ENCODE measurements around the gene AFG1L.
"Not testable (repeated sequence)": the region's sequence is repeated elsewhere in the genome, so short reads cannot be mapped to it uniquely, and the experiment has no call there.

AFG1L gene

DNA sequence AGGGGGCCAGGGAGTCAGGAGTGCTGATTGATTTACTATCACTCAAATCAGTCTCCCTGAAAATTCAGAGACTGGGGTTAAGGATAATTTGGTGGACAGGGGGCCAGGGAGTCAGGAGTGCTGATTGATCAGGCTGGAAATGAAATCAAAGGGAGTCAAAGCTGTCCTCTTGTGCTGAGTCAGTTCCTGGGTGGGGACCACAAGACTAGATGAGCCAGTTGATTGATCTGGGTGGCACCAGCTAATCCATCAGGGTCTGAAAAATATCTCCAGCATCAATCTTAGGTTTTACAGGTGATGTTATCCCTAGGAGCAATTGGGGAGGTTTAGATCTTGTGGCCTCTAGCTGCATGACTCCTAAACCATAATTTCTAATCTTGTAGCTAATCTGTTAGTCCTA, 6.1 kb upstream of the AFG1L start:
- DNase-seq (ENCODE audit: low spot score), result no peak

GRCh38 chr6:108291091-108291490, 3.8 kb upstream of the AFG1L start:
- no peak for DNase-seq (ENCODE audit: low spot score)

DNA sequence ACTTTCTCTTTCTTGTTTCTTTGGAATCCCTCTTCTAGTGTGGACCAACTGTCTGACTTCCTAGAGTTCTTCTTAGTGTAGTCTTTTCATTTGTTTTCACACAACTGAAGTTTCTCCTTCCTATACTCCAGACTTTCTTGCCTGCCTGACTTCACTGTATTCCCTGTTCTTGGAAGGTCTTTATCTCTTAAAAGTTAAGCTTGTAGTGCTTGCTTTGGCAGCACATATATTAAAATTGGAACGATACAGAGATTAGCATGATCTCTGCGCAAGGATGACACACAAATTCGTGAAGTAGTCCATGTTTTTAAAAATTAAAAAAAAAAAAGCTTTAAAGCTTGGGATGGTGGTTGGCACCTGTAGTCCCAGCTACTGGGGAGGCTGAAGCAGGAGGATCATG, 2.3 kb upstream of the AFG1L start:
- not testable (repeated sequence) for DNase-seq (ENCODE audit: low spot score)

DNA sequence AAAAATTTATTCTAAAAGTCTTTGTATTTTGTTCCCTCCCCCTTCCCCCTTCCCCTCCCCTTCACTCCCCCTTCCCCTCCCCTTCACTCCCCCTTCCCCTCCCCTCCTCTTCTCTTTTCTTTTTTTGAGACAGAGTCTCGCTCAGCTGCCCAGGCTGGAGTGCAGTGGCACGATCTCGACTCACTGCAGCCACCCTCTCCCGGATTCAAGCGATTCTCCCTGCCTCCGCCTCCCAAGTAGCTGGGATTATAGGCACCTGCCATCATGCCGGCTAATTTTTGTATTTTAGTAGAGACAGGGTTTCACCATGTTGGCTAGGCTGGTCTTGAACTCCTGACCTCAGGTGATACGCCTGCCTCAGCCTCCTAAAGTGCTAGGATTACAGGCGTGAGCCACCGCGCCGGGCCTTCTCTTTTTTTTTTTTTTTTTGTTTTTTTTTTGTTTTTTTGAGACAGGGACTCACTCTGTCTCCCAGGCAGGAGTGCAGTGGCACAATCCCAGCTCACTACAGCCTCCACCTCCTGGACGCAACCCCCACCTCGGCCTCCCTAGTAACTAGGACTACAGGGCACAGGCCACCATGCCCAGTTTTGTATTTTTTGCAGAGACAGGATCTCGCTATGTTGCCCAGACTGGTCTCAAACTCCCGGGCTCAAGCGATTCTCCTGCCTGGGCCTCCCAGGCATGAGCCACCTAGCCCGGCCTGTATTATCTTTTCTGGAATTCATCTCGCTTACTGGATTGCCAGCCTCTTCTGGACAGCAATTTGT, 1.1 kb upstream of the AFG1L start:
- no peak for DNase-seq (ENCODE audit: low spot score)

GRCh38 chr6:108294297-108294726, 542 bp upstream of the AFG1L start:
- no peak for DNase-seq (ENCODE audit: low spot score)

- DNase-seq (ENCODE audit: low spot score), result no peak
Measured at GRCh38 chr6:108295676-108296075, 822 bp downstream of the AFG1L start.

DNA sequence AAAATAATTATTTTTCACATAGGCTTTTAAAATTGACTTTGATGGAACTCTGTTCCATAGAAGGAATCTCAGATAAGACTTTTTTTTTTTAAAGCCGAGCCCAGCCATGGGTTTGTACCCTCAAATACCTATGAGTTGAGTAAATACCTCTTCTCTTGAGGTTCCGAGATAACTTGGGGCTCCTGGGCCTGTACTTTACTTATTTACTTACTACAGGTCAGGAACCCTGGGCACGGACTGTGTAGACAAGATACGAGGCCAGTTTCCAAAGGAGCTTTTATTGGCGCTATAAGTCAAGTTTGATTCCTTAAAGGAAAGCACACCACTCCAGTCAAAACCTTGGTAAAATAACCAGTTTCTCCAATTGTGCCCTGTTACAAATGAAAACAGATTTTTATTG, 7.5 kb downstream of the AFG1L start:
- DNase-seq (ENCODE audit: low spot score), result no peak

GRCh38 chr6:108304646-108305045, 9.8 kb downstream of the AFG1L start:
- DNase-seq (ENCODE audit: low spot score), result no peak

GRCh38 chr6:108308641-108309040, 13.8 kb downstream of the AFG1L start:
- DNase-seq (ENCODE audit: low spot score), result not testable (repeated sequence)

DNA sequence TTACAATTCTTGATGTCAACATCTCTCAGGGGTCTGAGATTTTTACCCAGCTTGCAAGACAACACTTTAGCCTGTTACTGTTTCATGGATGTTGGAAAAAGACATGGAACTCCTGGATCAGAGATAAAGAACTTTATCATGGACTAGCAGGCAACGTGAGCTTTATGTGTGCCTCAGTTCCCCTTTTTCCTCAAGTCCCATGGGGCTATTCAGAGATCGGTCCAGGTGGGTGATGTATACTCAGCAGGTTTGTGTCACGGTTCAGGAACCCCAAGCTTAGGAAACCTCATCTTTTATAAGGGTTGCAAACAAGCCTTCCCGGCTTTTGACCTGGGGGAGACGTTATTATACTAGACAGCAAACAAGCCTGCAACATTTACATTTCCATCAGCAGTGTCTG, 15.0 kb downstream of the AFG1L start:
- DNase-seq (ENCODE audit: low spot score), result no peak

DNA sequence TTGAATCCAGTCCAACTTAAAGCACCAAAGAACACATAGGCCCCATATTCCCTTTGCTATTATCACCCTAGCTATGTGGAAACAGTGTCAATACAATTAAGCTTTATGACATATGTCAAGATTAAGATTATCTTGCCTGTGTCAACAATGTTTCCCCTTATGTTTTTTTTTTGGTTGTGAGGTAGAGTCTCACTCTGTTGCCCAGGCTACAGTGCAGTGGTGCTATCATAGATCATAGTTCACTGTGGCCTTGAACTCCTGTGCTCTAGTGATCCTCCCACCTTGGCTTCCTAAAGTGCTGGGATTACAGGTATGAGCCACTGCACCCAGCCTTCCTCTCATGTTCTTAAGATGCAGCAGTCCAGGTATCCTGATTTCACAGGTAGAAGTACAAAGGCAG, 17.8 kb downstream of the AFG1L start:
- DNase-seq (ENCODE audit: low spot score), result no peak

DNA sequence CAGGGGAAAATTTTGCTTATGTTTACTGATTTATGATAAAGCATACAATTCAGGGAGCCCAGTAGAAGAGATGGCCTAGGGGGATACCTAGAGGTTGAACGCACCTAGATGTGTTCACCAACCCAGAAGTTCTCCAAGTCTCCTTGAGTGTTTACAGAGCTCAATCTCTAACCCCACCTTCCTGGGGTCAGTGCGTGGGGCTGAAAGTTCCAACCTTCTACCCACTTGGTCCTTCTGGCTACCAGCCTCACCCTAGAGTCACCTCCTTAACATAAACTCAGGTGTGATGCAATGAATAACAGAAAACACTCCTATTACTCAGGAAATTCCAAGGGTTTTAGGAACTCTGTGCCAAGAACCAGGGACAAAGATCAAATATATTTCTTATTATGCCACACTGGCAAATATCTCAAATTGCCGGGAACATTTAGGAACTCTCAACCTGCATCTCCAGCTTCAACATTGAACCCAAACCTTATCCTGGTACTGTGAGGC, 26.4 kb downstream of the AFG1L start:
- no peak for DNase-seq (ENCODE audit: low spot score)

DNA sequence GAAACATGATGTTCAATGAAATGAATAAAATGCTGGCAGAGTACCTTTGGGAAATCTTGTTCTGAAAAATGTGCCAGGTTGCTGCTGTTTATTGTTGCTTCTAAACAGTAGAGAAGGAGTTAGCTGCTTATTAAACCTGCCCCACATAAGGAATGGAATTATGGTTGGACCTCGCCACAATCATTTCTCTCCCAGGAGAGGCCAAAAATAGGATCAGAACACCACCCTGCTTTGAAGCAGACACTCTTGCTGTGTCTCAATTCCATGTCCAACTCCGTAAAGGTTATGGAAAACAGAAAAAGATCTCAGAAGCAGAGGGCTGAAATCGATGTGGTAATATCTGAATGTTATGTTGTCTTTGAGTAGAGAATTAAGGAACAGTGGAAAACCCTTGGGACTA, 27.9 kb downstream of the AFG1L start:
- no peak for DNase-seq (ENCODE audit: low spot score)

GRCh38 chr6:108323710-108324466, 29.0 kb downstream of the AFG1L start:
- no peak for DNase-seq (ENCODE audit: low spot score)

DNA sequence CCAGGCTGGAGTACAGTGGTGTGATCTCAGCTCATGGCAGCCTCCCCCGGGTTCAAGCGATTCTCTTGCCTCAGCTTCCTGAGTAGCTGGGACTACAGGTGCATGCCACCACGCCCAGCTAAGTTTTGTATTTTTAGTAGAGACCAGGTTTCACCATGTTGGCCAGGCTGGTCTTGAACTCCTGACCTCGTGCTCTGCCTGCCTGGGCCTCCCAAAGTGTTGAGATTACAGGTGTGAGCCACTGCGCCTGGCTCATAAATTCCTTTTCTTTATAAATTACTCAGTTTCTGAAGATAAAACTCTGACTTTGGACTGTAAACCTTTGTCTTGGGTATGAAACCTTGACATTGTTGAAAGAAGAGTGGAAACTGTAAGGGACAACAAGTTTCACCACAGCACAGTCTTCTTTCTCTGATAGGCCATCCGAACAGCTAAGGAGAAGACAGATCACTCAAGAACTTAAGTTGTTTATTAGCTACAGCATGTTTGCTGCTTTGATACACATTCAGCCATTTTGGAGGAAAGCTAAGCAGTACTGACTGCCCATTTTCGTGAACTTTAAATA, 35.4 kb downstream of the AFG1L start:
- DNase-seq (ENCODE audit: low spot score), result not testable (repeated sequence)

DNA sequence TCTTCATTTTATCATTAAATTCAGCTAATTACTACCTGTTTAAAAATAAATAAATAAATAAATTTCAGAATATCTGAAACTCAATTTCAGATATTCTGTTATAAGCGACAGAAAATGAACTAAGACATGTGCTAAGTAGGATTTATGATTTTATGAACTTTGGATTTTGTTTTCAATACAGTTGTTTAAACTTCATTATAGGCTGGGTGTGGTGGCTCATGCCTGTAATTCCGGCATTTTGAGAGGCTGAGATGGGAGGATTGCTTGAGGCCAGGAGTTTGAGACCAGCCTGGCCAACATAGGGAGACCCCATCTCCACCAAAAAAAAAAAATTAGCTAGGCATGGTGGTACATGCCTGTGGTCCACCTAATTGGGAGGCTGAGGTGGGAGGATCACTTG, 36.0 kb downstream of the AFG1L start:
- DNase-seq (ENCODE audit: low spot score), result no peak

- DNase-seq (ENCODE audit: low spot score), result no peak
Measured at GRCh38 chr6:108331982-108332381, 37.1 kb downstream of the AFG1L start.

- no peak for DNase-seq (ENCODE audit: low spot score)
Measured at GRCh38 chr6:108336971-108337370, 42.1 kb downstream of the AFG1L start.

DNA sequence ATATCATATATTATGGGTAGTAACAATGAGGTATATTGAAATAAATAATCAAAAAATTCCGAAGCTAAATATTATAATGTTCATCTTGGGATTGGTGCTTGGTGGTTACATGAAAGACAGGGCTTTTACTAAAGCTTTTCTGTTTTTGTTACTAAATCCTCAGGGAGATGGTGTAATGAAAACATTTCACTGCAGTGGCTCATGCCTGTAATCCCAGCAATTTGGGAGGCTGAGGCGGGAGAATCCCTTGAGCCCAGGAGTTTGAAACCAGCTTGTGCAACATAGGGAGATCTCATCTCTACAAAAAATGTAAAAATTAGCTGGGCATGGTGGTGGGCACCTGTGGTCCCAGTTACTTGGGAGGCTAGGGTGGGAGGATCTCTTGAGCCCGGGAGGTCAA, 42.9 kb downstream of the AFG1L start:
- DNase-seq (ENCODE audit: low spot score), result no peak

GRCh38 chr6:108341372-108341771, 46.5 kb downstream of the AFG1L start:
- no peak for DNase-seq (ENCODE audit: low spot score)

GRCh38 chr6:108343894-108344293, 49.0 kb downstream of the AFG1L start:
- DNase-seq (ENCODE audit: low spot score), result no peak

GRCh38 chr6:108348655-108349349, 53.9 kb downstream of the AFG1L start:
- DNase-seq (ENCODE audit: low spot score), result no peak
